Gastrocnemius medialis (tissue), 4 donors: ENCODE data around the gene SRPRB. TPM values are rescaled to one million over a fixed set of nuclear protein-coding genes. Genes with fewer than 3 reads are reported as not detected.

Source experiments
- ATAC-seq, 2 donors: fragments of 150-250 bp; one replicate each; pipeline ENCODE4 v1.9.1; 2016
- DNase-seq, 2 donors: peaks; one replicate each; pipeline ENCODE4 v3.0.0-alpha.2; 2019
- H3K27ac ChIP-seq, 4 donors: fragments of 200-600 bp; sonication (generic); 1 replicate in 1 of 4; 2 replicates in 3 of 4; pipeline ENCODE4 v1.5.1; 2016 to 2018; ENCODE audit warnings: mild to moderate bottlenecking in 2 of 4, moderate library complexity in 1 of 4
- H3K27me3 ChIP-seq, 3 donors: fragments of 200-600 bp; sonication (generic) in 2 of 3; 1 replicate in 1 of 3; 2 replicates in 2 of 3; pipeline versions ENCODE4 v1.5.1 to v1.6.0; 2016 to 2019; ENCODE audit warnings: mild to moderate bottlenecking in 1 of 3, moderate library complexity in 1 of 3
- H3K36me3 ChIP-seq, 2 donors: fragments of 200-600 bp; sonication (generic) in 1 of 2; one replicate each; pipeline ENCODE4 v1.5.1; 2017 to 2018
- H3K4me1 ChIP-seq, 2 donors: fragments of 200-600 bp; sonication (generic) in 1 of 2; one replicate each; pipeline ENCODE4 v1.5.1; 2016 to 2017; ENCODE audit warnings: mild to moderate bottlenecking in 2 of 2
- H3K4me3 ChIP-seq, 4 donors: fragments of 200-600 bp; sonication (generic) in 3 of 4; 1 replicate in 1 of 4; 2 replicates in 3 of 4; pipeline ENCODE4 v1.5.1; 2016 to 2019; ENCODE audit warnings: mild to moderate bottlenecking in 2 of 4
- H3K9me3 ChIP-seq, 3 donors: fragments of 200-600 bp; sonication (generic) in 2 of 3; 1 replicate in 1 of 3; 2 replicates in 2 of 3; pipeline ENCODE4 v1.5.1; 2016 to 2019
- CTCF ChIP-seq, 5 experiments: fragments of 450-650 bp in 3 of 5; fragments of 200-600 bp in 2 of 5; sonication (generic) in 2 of 5; IDR thresholded peaks in 4 of 5; conservative IDR thresholded peaks in 1 of 5; 1 replicate in 4 of 5; 2 replicates in 1 of 5; pipeline ENCODE4 v1.5.1; 2016 to 2019; ENCODE audit warnings: antibody characterized with exemption in 5 of 5, mild to moderate bottlenecking in 3 of 5, moderate library complexity in 3 of 5
- POLR2A ChIP-seq, 2 donors: fragments of 450-650 bp; IDR thresholded peaks; one replicate each; pipeline ENCODE4 v1.6.1; 2017; ENCODE audit warnings: antibody characterized with exemption in 2 of 2, mild to moderate bottlenecking in 2 of 2, moderate library complexity in 2 of 2
- in situ Hi-C, 4 donors: fragments of 200-750 bp; cut with MboI; loops; one replicate each; pipeline versions ENCODE4 v1.15.0 to v1.8.0; 2017; ENCODE audit warnings: low sequenced_read_pairs in 4 of 4
- intact Hi-C: fragments of 100-400 bp; cut with DNase I; formaldehyde crosslinking; loops from one replicate; pipeline ENCODE4 v1.15.1; 2023; ENCODE audit warnings: low total_unique reads
- total RNA-seq, 4 donors: library from RNA; depleted of rRNA; stranded (reverse); fragments of >200 nt; gene quantifications; one replicate each; pipeline versions ENCODE4 v1.1.0 to v1.2.3, GENCODE V29; 2016

SRPRB gene
- total RNA-seq, 4 donors from 2014 or later, result 19.0 to 22.3 (median 20.6) TPM

GRCh38 chr3:133827684-133828083 lies 22.1 kb downstream of the SRPRB start:
- TF ChIP-seq CTCF (IDR thresholded peaks at IDR 0.05 in 4 of 5, conservative IDR thresholded peaks at IDR 0.05 in 1 of 5) (no peak), POLR2A (IDR thresholded peaks at IDR 0.05) (no peak)
- in situ Hi-C loops, result no loop called here
- H3K27me3 ChIP-seq, result no peaks in the 10 kb centered on the region
- DNase-seq (no peak), ATAC-seq (no peak)
- peaks cover 0 to 24% of the 10 kb centered on the region in 2 donors for H3K36me3 ChIP-seq
- no peaks in the 10 kb centered on the region for H3K4me1 ChIP-seq
- H3K4me3 ChIP-seq, result no peak overlapping the region
- H3K27ac ChIP-seq, result no peak overlapping the region
- intact Hi-C loops, result no loop called here
- H3K9me3 ChIP-seq, result no peaks in the 10 kb centered on the region

- intact Hi-C loops (no loop called here), in situ Hi-C loops (no loop called here)
- Histone ChIP-seq H3K36me3 (peaks cover 0 to 18% of the 10 kb centered on the region in 2 donors), H3K4me3 (no peak overlapping the region), H3K4me1 (no peaks in the 10 kb centered on the region), H3K27me3 (no peaks in the 10 kb centered on the region), H3K27ac (no peak overlapping the region), H3K9me3 (no peaks in the 10 kb centered on the region)
- DNase-seq (no peak), ATAC-seq (no peak)
- TF ChIP-seq POLR2A (IDR thresholded peaks at IDR 0.05) (no peak), CTCF (IDR thresholded peaks at IDR 0.05 in 4 of 5, conservative IDR thresholded peaks at IDR 0.05 in 1 of 5) (no peak)
Observed at GRCh38 chr3:133828576-133829309, 23.1 kb downstream of the SRPRB start.

- ATAC-seq, result no peak
- no peak for DNase-seq
- no peaks in the 10 kb centered on the region for H3K9me3 ChIP-seq
- no peak overlapping the region for H3K27ac ChIP-seq
- peaks cover 0 to 12% of the 10 kb centered on the region in 2 donors for H3K36me3 ChIP-seq
- H3K4me3 ChIP-seq, result no peak overlapping the region
- no peaks in the 10 kb centered on the region for H3K4me1 ChIP-seq
- intact Hi-C loops (no loop called here), in situ Hi-C loops (no loop called here)
- no peaks in the 10 kb centered on the region for H3K27me3 ChIP-seq
- TF ChIP-seq POLR2A (IDR thresholded peaks at IDR 0.05) (no peak), CTCF (IDR thresholded peaks at IDR 0.05 in 4 of 5, conservative IDR thresholded peaks at IDR 0.05 in 1 of 5) (no peak)
Observed at GRCh38 chr3:133829310-133829707, 23.7 kb downstream of the SRPRB start.

GRCh38 chr3:133830071-133830470 lies 24.5 kb downstream of the SRPRB start:
- TF ChIP-seq POLR2A (IDR thresholded peaks at IDR 0.05), result no peak
- no peak for TF ChIP-seq CTCF (IDR thresholded peaks at IDR 0.05 in 4 of 5, conservative IDR thresholded peaks at IDR 0.05 in 1 of 5)
- no peak for DNase-seq
- no peak for ATAC-seq

More at GRCh38 chr3:133830071-133830470, 24.5 kb downstream of the SRPRB start:
- Histone ChIP-seq H3K36me3 (peaks cover 0 to 5% of the 10 kb centered on the region in 2 donors), H3K27me3 (no peaks in the 10 kb centered on the region), H3K4me1 (no peaks in the 10 kb centered on the region), H3K9me3 (no peaks in the 10 kb centered on the region), H3K27ac (no peak overlapping the region), H3K4me3 (no peak overlapping the region)
- intact Hi-C loops (no loop called here), in situ Hi-C loops (no loop called here)
